ENCODE measurements around the gene HIP1R. TPM values are rescaled to one million over a fixed set of nuclear protein-coding genes. Genes with fewer than 3 reads are reported as not detected.
A peak's percentile ranks its signal among the peaks of the same experiment; 100 is the strongest.

Gene HIP1R
- total and polyA plus RNA-seq, 2 of the 8 experiments (the other 6 are each of a cell fraction or from before 2014, with no cell fraction given), result 11.2 to 14.5 TPM

DNA sequence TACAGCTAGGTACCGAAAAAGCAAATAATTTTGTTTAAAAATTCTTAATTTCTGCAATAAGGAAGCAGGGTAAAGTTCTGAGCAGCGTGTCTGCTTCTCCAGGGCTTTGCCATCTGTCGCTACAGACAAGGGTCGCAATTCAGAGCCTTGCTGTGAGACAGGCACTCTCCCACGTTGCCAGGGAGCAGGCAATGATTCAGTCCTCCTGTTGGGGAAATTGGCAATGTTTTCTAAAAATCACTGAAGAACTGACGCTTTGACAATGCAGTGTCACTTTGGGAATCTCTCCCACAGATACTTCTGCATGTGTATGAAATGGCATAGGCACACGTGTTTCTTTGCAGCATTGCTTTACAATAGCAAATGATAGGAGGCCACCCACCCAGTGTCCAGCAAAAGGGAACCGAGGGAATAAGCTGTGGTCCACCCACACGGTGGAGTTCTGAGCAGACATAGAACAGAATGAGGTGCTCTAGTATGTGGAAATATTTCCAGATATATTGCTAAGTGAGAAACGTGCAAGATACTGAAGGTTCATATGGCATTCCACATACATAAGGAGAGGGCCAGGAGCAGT, 16.0 kb upstream of the HIP1R start:
- Histone ChIP-seq H3K4me2 (ENCODE audit: insufficient read depth in 1 of 2, low read depth in 2 of 2, low read length in 2 of 2) (no peak overlapping the region), H3K4me1 (replicated peaks in 1 of 4; ENCODE audit: control insufficient read depth in 3 of 4, insufficient read depth in 4 of 4, low read length in 3 of 4) (no peaks in the 10 kb centered on the region), H3K56ac (replicated peaks; ENCODE audit: insufficient read length, low read depth, low read length) (no peak overlapping the region), H2AFZ (ENCODE audit: low read length) (no peak overlapping the region), H3K4me3 (ENCODE audit: extremely low read depth in 1 of 4, insufficient read depth in 2 of 4, low read depth in 3 of 4, low read length in 4 of 4) (no peak overlapping the region), H2BK12ac (ENCODE audit: low read depth, low read length) (no peak overlapping the region), H2BK120ac (replicated peaks; ENCODE audit: low read depth, low read length) (no peak overlapping the region), H2BK20ac (ENCODE audit: low read length) (no peak overlapping the region), H4K91ac (replicated peaks; ENCODE audit: insufficient read length, low read length) (no peak overlapping the region), H4K5ac (ENCODE audit: insufficient read length, low read depth, low read length) (no peak overlapping the region), H3K9me3 (ENCODE audit: insufficient read depth in 2 of 2, low read depth in 1 of 2, low read length in 1 of 2) (no peaks in the 10 kb centered on the region), H3K14ac (ENCODE audit: insufficient read length) (no peak overlapping the region), H3K27ac (ENCODE audit: low read depth, low read length) (no peak overlapping the region), H3K4ac (replicated peaks; ENCODE audit: insufficient read length, low read depth, low read length) (no peak overlapping the region), H3K9ac (replicated peaks in 1 of 4; ENCODE audit: extremely low read depth in 1 of 4, low read depth in 3 of 4, low read length in 3 of 4) (no peak overlapping the region), H3K79me1 (ENCODE audit: low read depth, low read length) (no peaks in the 10 kb centered on the region), H4K20me1 (replicated peaks in 1 of 2; ENCODE audit: control insufficient read depth in 1 of 2, insufficient read depth in 2 of 2, low read length in 2 of 2) (no peaks in the 10 kb centered on the region), H3K23me2 (ENCODE audit: low read depth, low read length) (0 out of 2 replicates have a peak, but pooled peaks cover 1% of the 10 kb centered on the region), H3K23ac (ENCODE audit: insufficient read length) (no peak overlapping the region), H3K27me3 (replicated peaks in 1 of 4; ENCODE audit: control insufficient read depth in 3 of 4, extremely low read depth in 1 of 4, insufficient read depth in 3 of 4, low read length in 3 of 4) (no peaks in the 10 kb centered on the region), H3K36me3 (ENCODE audit: control insufficient read depth in 2 of 4, insufficient read depth in 4 of 4, low read length in 3 of 4) (no peaks in the 10 kb centered on the region), H2BK5ac (ENCODE audit: low read depth, low read length) (no peak overlapping the region), H2BK15ac (ENCODE audit: low read length) (no peak overlapping the region), H2AK5ac (ENCODE audit: low read depth, low read length) (0 out of 2 replicates have a peak overlapping the region, but pooled peaks have one; percentile 24), H3K18ac (ENCODE audit: extremely low read depth, low read length) (no peak overlapping the region), H4K8ac (ENCODE audit: extremely low read depth, insufficient read depth, low read length) (no peak overlapping the region), H3K79me2 (ENCODE audit: control insufficient read depth in 1 of 2, insufficient read depth in 2 of 2, low read length in 2 of 2) (no peaks in the 10 kb centered on the region)
- DNase-seq (ENCODE audit: low read depth in 1 of 2, low spot score in 2 of 2) (no peak), FAIRE-seq (no peak)
- TF ChIP-seq MAFK (IDR thresholded peaks at IDR 0.05; ENCODE audit: low read depth, low read length), result no peak
- no peak for TF ChIP-seq KDM5A (IDR thresholded peaks at IDR 0.05; ENCODE audit: low read length)
- TF ChIP-seq SP1 (IDR thresholded peaks at IDR 0.05; ENCODE audit: low read depth, low read length), result no peak
- TF ChIP-seq SP4 (IDR thresholded peaks at IDR 0.05; ENCODE audit: low read length), result no peak
- no peak for TF ChIP-seq BCL11A (IDR thresholded peaks at IDR 0.05; ENCODE audit: low read depth in 2 of 2, low read length in 2 of 2)
- no peak for TF ChIP-seq RNF2 (IDR thresholded peaks at IDR 0.05; ENCODE audit: borderline replicate concordance, low read depth, low read length, missing control alignments, poor library complexity, severe bottlenecking)
- CTCF ChIA-PET (ENCODE audit: partially characterized antibody), result interaction anchor here (5.1 kb wide), 1 partner anchor 25 kb away, joined by 35 read pairs; no protein-coding TSS in a partner anchor
- WGBS, 2 experiments (ENCODE audit: extremely low coverage in 1 of 2, insufficient coverage in 1 of 2, insufficient read length in 1 of 2, insufficient replicate concordance in 2 of 2, low coverage in 1 of 2, low lambda C conversion rate in 2 of 2, missing lambda C conversion rate in 1 of 2), result 87% methylated on average over 10 of the region's 10 CpGs; no CpG with 5 or more reads in 1 of the 2 experiments
- POLR2A ChIA-PET (ENCODE audit: partially characterized antibody), result no interaction called here
